MCF 10A (cell line): ENCODE measurements around the gene GPA33. TPM values are rescaled to one million over a fixed set of nuclear protein-coding genes. Genes with fewer than 3 reads are reported as not detected.
A peak's percentile ranks its signal among the peaks of the same experiment; 100 is the strongest.

Experiments used
- BruUV-seq: library from RNA; stranded (reverse); fragments of 400-500 nt; replicated peaks from 2 replicates; lab custom pipeline; 2021; lab: Mats Ljungman, UMichigan
- CTCF ChIA-PET: fragments of 300-600 bp; sonication (Branson Sonifier 250); formaldehyde crosslinking; extraction: SDS; loops from one replicate; lab custom pipeline; 2021; ENCODE audit warnings: antibody characterized with exemption, inconsistent platforms; lab: Yijun Ruan, JAX
- POLR2A ChIA-PET: fragments of 300-600, 350-650 bp; sonication (Branson Sonifier 250); formaldehyde crosslinking; extraction: SDS; loops from one replicate; lab custom pipeline; 2020; ENCODE audit warnings: antibody characterized with exemption, inconsistent platforms; lab: Yijun Ruan, JAX
- DNase-seq: peaks from one replicate; pipeline ENCODE4 v3.0.0-alpha.2; 2018; ENCODE audit not compliant: unreplicated experiment
- H3K27ac Mint-ChIP-seq: one replicate; pipeline ENCODE4 v1.8.0; 2022; ENCODE audit warnings: mild to moderate bottlenecking, low read depth, mixed read lengths; ENCODE audit not compliant: unreplicated experiment
- H3K27me3 Mint-ChIP-seq: one replicate; pipeline ENCODE4 v1.8.0; 2022; ENCODE audit warnings: mixed read lengths; ENCODE audit not compliant: insufficient read depth, unreplicated experiment
- H3K36me3 Mint-ChIP-seq: one replicate; pipeline ENCODE4 v1.8.0; 2022; ENCODE audit warnings: mild to moderate bottlenecking, moderate library complexity, mixed read lengths; ENCODE audit not compliant: insufficient read depth, unreplicated experiment
- H3K4me1 Mint-ChIP-seq: one replicate; pipeline ENCODE4 v1.8.0; 2022; ENCODE audit warnings: mixed read lengths; ENCODE audit not compliant: insufficient read depth, unreplicated experiment
- H3K4me3 Mint-ChIP-seq: one replicate; pipeline ENCODE4 v1.8.0; 2022; ENCODE audit warnings: mild to moderate bottlenecking, moderate library complexity, mixed read lengths; ENCODE audit not compliant: unreplicated experiment
- H3K9me3 Mint-ChIP-seq: one replicate; pipeline ENCODE4 v1.8.0; 2022; ENCODE audit warnings: mixed read lengths; ENCODE audit not compliant: unreplicated experiment
- CTCF ChIP-seq: fragments of 200-600 bp; IDR thresholded peaks from one replicate; pipeline ENCODE4 v1.8.0; 2022; ENCODE audit warnings: antibody characterized with exemption, mild to moderate bottlenecking; ENCODE audit not compliant: unreplicated experiment
- intact Hi-C: fragments of 100-400 bp; cut with micrococcal nuclease; formaldehyde crosslinking; loops from 2 replicates; pipeline ENCODE4 v1.14.1; 2022
- total RNA-seq: library from RNA; stranded (reverse); gene quantifications from 2 replicates; pipeline ENCODE4 v1.2.3, GENCODE V29; 2022

The GPA33 gene
- total RNA-seq, 1 experiment from 2014 or later = not detected

GRCh38 chr1:167066333-167067122 lies 23.6 kb downstream of the GPA33 start:
- Mint-ChIP-seq H3K9me3 (no peaks in the 10 kb centered on the region), H3K36me3 (no peaks in the 10 kb centered on the region), H3K4me3 (peak overlapping the region; percentile 32), H3K27ac (peak overlapping the region; percentile 43), H3K27me3 (peaks cover 18% of the 10 kb centered on the region), H3K4me1 (no peaks in the 10 kb centered on the region)
- peak; percentile 84 for DNase-seq
- ChIA-PET POLR2A (interaction anchor here (0.7 to 2.4 kb wide), 2 partner anchors 154 to 838 kb away, joined by 3 to 29 read pairs; partner anchors contain the start of gene POU2F1), CTCF (interaction anchor here (0.5 to 18.6 kb wide), 73 partner anchors 7 to 1321 kb away, joined by 3 to 1662 read pairs (median 4); partner anchors contain the start of genes POU2F1 and STYXL2)
- peak; percentile 100 for TF ChIP-seq CTCF
- no TSS peak for BruUV-seq
- intact Hi-C loops = loop anchor here (1.0 to 2.0 kb wide), 8 partner anchors 58 to 468 kb away; partner anchors contain the start of gene POU2F1

GRCh38 chr1:167065471-167065870 lies 24.7 kb downstream of the GPA33 start:
- ChIA-PET POLR2A (interaction anchor here (0.5 to 2.4 kb wide), 3 partner anchors 49 to 358 kb away, joined by 3 to 29 read pairs (median 4); partner anchors contain the start of gene POU2F1), CTCF (interaction anchor here (0.5 to 18.6 kb wide), 27 partner anchors 8 to 1143 kb away, joined by 3 to 1662 read pairs (median 5); partner anchors contain the start of genes POU2F1 and STYXL2)
- intact Hi-C loops = no loop called here
- TF ChIP-seq CTCF = no peak
- Mint-ChIP-seq H3K27me3 (peaks cover 8% of the 10 kb centered on the region), H3K9me3 (no peaks in the 10 kb centered on the region), H3K27ac (no peak overlapping the region), H3K36me3 (no peaks in the 10 kb centered on the region), H3K4me1 (no peaks in the 10 kb centered on the region), H3K4me3 (no peak overlapping the region)
- BruUV-seq = no TSS peak
- no peak for DNase-seq

GRCh38 chr1:167064621-167065020 lies 25.6 kb downstream of the GPA33 start:
- CTCF ChIA-PET = interaction anchor here (0.5 to 18.6 kb wide), 13 partner anchors 10 to 1703 kb away, joined by 3 to 1662 read pairs (median 4); partner anchors contain the start of gene POU2F1
- Mint-ChIP-seq H3K4me3 (no peak overlapping the region), H3K27ac (no peak overlapping the region), H3K9me3 (no peaks in the 10 kb centered on the region), H3K4me1 (no peaks in the 10 kb centered on the region), H3K27me3 (no peaks in the 10 kb centered on the region), H3K36me3 (no peaks in the 10 kb centered on the region)
- no peak for TF ChIP-seq CTCF
- no TSS peak for BruUV-seq
- no peak for DNase-seq
- intact Hi-C loops = no loop called here
- POLR2A ChIA-PET = interaction anchor here (0.5 to 0.9 kb wide), 3 partner anchors 50 to 203 kb away, joined by 3 to 4 read pairs (median 3); no protein-coding TSS in a partner anchor

GRCh38 chr1:167061073-167061464 lies 29.1 kb downstream of the GPA33 start:
- Mint-ChIP-seq H3K36me3 (no peaks in the 10 kb centered on the region), H3K27me3 (no peaks in the 10 kb centered on the region), H3K4me1 (peaks cover 5% of the 10 kb centered on the region), H3K4me3 (no peak overlapping the region), H3K27ac (no peak overlapping the region), H3K9me3 (no peaks in the 10 kb centered on the region)
- BruUV-seq = no TSS peak
- no peak for DNase-seq
- POLR2A ChIA-PET = interaction anchor here (0.6 to 5.9 kb wide), 4 partner anchors 150 to 662 kb away, joined by 3 to 93 read pairs (median 3); no protein-coding TSS in a partner anchor
- CTCF ChIA-PET = interaction anchor here (0.5 to 18.6 kb wide), 43 partner anchors 11 to 1763 kb away, joined by 3 to 1662 read pairs (median 5); partner anchors contain the start of genes ILDR2, POGK, POU2F1 and STYXL2
- intact Hi-C loops = no loop called here
- TF ChIP-seq CTCF = no peak
